ENCODE measurements around the gene BLOC1S6.

DNA sequence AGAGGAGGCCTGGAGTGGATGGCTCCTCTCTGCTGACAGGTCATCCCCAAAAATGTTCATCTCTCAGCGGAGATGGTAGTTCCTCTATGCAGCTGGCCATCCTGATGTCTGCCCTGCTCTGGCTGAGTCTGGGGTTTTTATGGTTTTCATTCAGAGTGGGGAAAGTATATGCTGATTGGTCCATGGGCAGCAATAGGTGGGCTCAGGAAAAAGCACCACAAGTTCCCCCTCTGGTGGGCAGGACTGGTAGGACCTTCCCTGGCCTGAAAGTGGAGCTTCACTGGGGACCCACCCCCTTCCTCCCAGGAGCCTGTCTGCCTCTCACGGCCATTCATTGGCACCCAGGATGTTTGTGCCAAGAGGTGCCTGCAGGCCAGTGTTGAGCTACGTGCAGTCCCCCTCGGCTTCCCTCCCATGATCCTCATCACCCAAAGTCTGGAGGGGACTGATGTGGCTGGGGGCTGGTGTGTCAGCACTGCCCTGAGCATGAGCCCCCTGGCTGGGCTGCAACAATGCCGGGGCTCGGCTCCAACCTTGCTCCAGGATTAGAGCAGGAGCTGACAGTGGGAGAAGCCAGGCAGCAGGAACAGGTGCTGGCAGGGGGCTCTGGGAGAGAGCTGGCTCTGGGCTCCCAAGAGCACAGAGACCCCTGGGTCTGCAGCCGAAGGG is 13.1 kb upstream of the BLOC1S6 start:
- no peak for TF ChIP-seq CTCF (IDR thresholded peaks at IDR 0.05; ENCODE audit: insufficient read depth, low read length)
- TF ChIP-seq SPI1 (IDR thresholded peaks at IDR 0.05; ENCODE audit: borderline replicate concordance, low read depth): no peak
- TF ChIP-seq POLR2AphosphoS5 (IDR thresholded peaks at IDR 0.05; ENCODE audit: low read depth): no peak

Data from HL-60 (cell line).